Left lung (tissue), 10 donors: ENCODE results near the gene MYOM1. TPM values are rescaled to one million over a fixed set of nuclear protein-coding genes. Genes with fewer than 3 reads are reported as not detected.
A peak's percentile ranks its signal among the peaks of the same experiment; 100 is the strongest.
"Not testable (repeated sequence)": the region's sequence is repeated elsewhere in the genome, so short reads cannot be mapped to it uniquely, and the experiment has no call there.

Experiments used
- ATAC-seq: fragments of 200-7000 bp; cut with Tn5 transposase; one replicate; pipeline ENCODE4 v1.9.1; 2020; ENCODE audit warnings: moderate library complexity
- DNase-seq, 4 donors: peaks; one replicate each; pipeline ENCODE4 v3.0.0-alpha.2; 2013 to 2020
- H3K27ac ChIP-seq, 2 donors: fragments of 200-600 bp; sonication (generic) in 1 of 2; one replicate each; pipeline versions ENCODE4 v1.5.0 to v1.8.0; 2020 to 2021
- H3K27me3 ChIP-seq, 2 donors: fragments of 200-600 bp; sonication (generic) in 1 of 2; one replicate each; pipeline versions ENCODE4 v1.5.0 to v1.8.0; 2020 to 2021
- H3K36me3 ChIP-seq, 2 donors: fragments of 200-600 bp; sonication (generic) in 1 of 2; one replicate each; pipeline versions ENCODE4 v1.5.0 to v1.8.0; 2020 to 2021
- H3K4me1 ChIP-seq, 2 donors: fragments of 200-600 bp; one replicate each; pipeline ENCODE4 v1.8.0; 2021
- H3K4me3 ChIP-seq, 2 donors: fragments of 200-600 bp; sonication (generic) in 1 of 2; one replicate each; pipeline versions ENCODE4 v1.5.0 to v1.8.0; 2020 to 2021; ENCODE audit warnings: mild to moderate bottlenecking in 1 of 2
- H3K9me3 ChIP-seq, 2 donors: fragments of 200-600 bp; sonication (generic) in 1 of 2; one replicate each; pipeline versions ENCODE4 v1.5.0 to v1.8.0; 2020 to 2021
- intact Hi-C, 2 donors: fragments of 100-400 bp; cut with DNase I; formaldehyde crosslinking; loops; one replicate each; pipeline versions ENCODE4 v1.11.2 to v1.14.2; 2022
- polyA plus RNA-seq, 6 donors: library from polyadenylated mRNA; unstranded; fragments of 120-200 nt; gene quantifications; one replicate each; pipeline ENCODE4 v1.2.1, GENCODE V29; 2013; ENCODE audit not compliant: insufficient read length in 6 of 6
- total RNA-seq, 2 donors: library from RNA; stranded (reverse); fragmentation: NEBNext Ultra II Directional; extraction: Animal tissue kit (Norgen Biotek cat#: 25700); gene quantifications; one replicate each; pipeline ENCODE4 v1.2.1, GENCODE V29; 2021
- TF ChIP-seq, protein P1 (sequence below), 2 donors: fragments of 200-600 bp; sonication (generic) in 1 of 2; IDR thresholded peaks; one replicate each; pipeline versions ENCODE4 v1.5.0 to v1.8.0; 2021; ENCODE audit warnings: antibody characterized with exemption in 2 of 2
- donor health status: DM: no; HTN: yes; CAD: no.
- donor health status: DM: no; HTN: no; CAD: no.

Gene MYOM1
- total and polyA plus RNA-seq, 8 donors: 1.5 to 4.5 (median 2.4) TPM

- DNase-seq (no peak), ATAC-seq (no peak)
- no peaks in the 10 kb centered on the region for H3K27me3 ChIP-seq
- TF ChIP-seq, protein P1, sequence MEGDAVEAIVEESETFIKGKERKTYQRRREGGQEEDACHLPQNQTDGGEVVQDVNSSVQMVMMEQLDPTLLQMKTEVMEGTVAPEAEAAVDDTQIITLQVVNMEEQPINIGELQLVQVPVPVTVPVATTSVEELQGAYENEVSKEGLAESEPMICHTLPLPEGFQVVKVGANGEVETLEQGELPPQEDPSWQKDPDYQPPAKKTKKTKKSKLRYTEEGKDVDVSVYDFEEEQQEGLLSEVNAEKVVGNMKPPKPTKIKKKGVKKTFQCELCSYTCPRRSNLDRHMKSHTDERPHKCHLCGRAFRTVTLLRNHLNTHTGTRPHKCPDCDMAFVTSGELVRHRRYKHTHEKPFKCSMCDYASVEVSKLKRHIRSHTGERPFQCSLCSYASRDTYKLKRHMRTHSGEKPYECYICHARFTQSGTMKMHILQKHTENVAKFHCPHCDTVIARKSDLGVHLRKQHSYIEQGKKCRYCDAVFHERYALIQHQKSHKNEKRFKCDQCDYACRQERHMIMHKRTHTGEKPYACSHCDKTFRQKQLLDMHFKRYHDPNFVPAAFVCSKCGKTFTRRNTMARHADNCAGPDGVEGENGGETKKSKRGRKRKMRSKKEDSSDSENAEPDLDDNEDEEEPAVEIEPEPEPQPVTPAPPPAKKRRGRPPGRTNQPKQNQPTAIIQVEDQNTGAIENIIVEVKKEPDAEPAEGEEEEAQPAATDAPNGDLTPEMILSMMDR (IDR thresholded peaks at IDR 0.05): no peak
- H3K27ac ChIP-seq: no peak overlapping the region
- peaks cover 0 to 17% of the 10 kb centered on the region in 2 donors for H3K4me1 ChIP-seq
- no peaks in the 10 kb centered on the region for H3K9me3 ChIP-seq
- no peak overlapping the region for H3K4me3 ChIP-seq
- intact Hi-C loops: no loop called here
- no peaks in the 10 kb centered on the region for H3K36me3 ChIP-seq
Observed at GRCh38 chr18:3053081-3053480, 166.7 kb downstream of the MYOM1 start.

DNA sequence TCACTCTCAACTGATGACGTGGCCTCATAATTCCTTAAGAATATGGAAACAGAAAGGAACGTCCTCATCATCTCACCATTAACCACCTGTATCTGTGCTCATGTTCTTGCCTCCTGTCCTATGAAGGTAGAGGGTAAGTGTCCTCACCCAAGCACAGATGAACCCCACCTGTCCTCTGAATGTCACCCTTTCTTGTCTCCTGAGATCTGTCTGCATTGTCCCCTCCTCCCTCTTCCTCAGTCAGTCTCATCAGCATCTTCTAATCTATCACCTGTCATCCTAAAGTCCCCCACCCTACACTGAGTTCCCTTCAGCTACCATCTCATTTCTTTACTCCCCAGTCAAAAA is 167.4 kb downstream of the MYOM1 start:
- no peak overlapping the region for H3K4me3 ChIP-seq
- intact Hi-C loops: no loop called here
- ATAC-seq (no peak), DNase-seq (no peak)
- H3K9me3 ChIP-seq: no peaks in the 10 kb centered on the region
- H3K4me1 ChIP-seq: peaks cover 0 to 17% of the 10 kb centered on the region in 2 donors
- peak overlapping the region in 1 of 2 donors; percentile 76 for H3K27ac ChIP-seq
- TF ChIP-seq, protein P1 (IDR thresholded peaks at IDR 0.05): no peak
- H3K36me3 ChIP-seq: no peaks in the 10 kb centered on the region
- no peaks in the 10 kb centered on the region for H3K27me3 ChIP-seq

DNA sequence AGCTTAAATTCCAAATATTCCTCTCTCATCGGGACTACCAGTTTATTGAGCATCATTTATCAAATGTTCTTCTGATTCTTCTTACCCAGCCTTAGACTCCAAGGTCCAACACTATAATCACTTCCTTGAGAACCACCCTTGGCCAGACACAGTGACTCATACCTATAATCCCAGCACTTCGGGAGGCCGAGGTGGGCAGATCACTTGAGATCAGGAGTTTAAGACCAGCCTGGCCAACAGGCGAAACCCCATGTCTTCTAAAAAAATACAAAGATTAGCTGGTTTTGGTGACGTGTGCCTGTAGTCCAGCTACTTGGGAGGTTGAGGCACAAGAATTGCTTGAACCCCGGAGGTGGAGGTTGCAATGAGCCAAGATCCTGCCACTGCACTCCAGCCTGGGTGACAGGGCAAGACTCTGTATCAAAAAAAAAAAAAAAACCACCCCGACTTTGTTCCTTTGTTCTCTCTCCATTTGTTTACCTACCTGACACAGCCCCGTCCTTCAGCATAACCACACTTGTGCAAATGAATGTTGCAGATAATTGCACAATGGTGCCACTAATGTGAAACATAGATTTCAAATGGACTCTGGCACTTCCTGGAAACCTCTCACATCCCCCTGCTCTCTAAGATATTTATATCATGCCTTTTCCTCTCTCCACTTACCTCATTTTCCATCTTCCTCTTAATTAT is 167.9 kb downstream of the MYOM1 start:
- Histone ChIP-seq H3K4me1 (peaks cover 0 to 17% of the 10 kb centered on the region in 2 donors), H3K4me3 (no peak overlapping the region), H3K27me3 (no peaks in the 10 kb centered on the region), H3K36me3 (no peaks in the 10 kb centered on the region), H3K27ac (peak overlapping the region; percentile 46 to 76), H3K9me3 (no peaks in the 10 kb centered on the region)
- peak; percentile 80 for ATAC-seq
- intact Hi-C loops: no loop called here
- DNase-seq: peak in 2 of 4 donors; percentile 35 to 39
- TF ChIP-seq, protein P1 (IDR thresholded peaks at IDR 0.05): no peak

GRCh38 chr18:3049897-3050454 is 169.8 kb downstream of the MYOM1 start:
- ATAC-seq, DNase-seq, H3K36me3 ChIP-seq, H3K9me3 ChIP-seq, intact Hi-C loops, H3K27me3 ChIP-seq, H3K4me3 ChIP-seq: not testable (repeated sequence)
- H3K27ac ChIP-seq: peak overlapping the region; percentile 15 to 53
- peaks cover 0 to 27% of the 10 kb centered on the region in 2 donors for H3K4me1 ChIP-seq

DNA sequence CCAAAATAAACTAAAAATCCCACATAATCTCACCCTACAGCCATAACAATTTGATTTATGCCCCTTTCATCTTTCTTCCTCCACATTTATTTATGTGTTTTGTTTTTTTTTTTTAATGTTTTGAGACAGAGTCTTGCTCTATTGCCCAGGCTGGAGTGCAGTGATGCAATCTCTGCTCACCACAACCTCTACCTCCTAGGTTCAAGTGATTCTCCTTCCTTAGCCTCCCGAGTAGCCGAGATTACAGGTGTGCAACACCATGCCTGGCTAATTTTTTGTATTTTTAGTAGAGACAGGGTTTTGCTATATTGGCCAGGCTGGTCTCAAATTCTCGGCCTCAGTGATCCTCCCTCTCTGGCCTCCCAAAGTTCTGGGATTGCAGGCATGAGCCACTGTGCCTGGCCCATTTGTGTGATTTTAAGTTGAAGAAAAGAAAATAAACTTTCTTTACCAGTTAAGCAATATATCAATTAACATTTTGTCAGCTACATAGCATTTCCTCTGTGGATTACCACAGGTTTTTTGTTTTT is 170.9 kb downstream of the MYOM1 start:
- ATAC-seq: no peak

More for the DNA sequence above, 170.9 kb downstream of the MYOM1 start:
- DNase-seq: no peak
- no peaks in the 10 kb centered on the region for H3K9me3 ChIP-seq
- H3K4me1 ChIP-seq: peaks cover 0 to 30% of the 10 kb centered on the region in 2 donors
- H3K27ac ChIP-seq: no peak overlapping the region
- intact Hi-C loops: no loop called here
- H3K36me3 ChIP-seq: no peaks in the 10 kb centered on the region
- H3K27me3 ChIP-seq: no peaks in the 10 kb centered on the region
- TF ChIP-seq, protein P1 (IDR thresholded peaks at IDR 0.05): no peak
- no peak overlapping the region for H3K4me3 ChIP-seq
